IMR-90 (cell line): ENCODE results near the gene THOC3. TPM values are rescaled to one million over a fixed set of nuclear protein-coding genes. Genes with fewer than 3 reads are reported as not detected.
"Not testable (repeated sequence)": the region's sequence is repeated elsewhere in the genome, so short reads cannot be mapped to it uniquely, and the experiment has no call there.

Source experiments
- ATAC-seq: fragments of 200-7000 bp; cut with Tn5 transposase; 2 replicates; pipeline ENCODE4 v1.9.1; 2020; ENCODE audit warnings: low read depth, mild to moderate bottlenecking, moderate library complexity
- BruUV-seq: library from RNA; stranded (reverse); fragments of 400-500 nt; replicated peaks from 2 replicates; lab custom pipeline; 2021; lab: Mats Ljungman, UMichigan
- CTCF ChIA-PET: fragments of 300-600 bp; formaldehyde crosslinking; extraction: SDS; loops from one replicate; lab custom pipeline; 2021; ENCODE audit warnings: antibody characterized with exemption; lab: Yijun Ruan, JAX
- POLR2A ChIA-PET: fragments of 300-600 bp; sonication (Branson Sonifier 250); formaldehyde crosslinking; loops from one replicate; lab custom pipeline; 2022; ENCODE audit warnings: antibody characterized with exemption; ENCODE audit not compliant: unreplicated experiment; lab: Charles Lee
- DNase-seq: peaks from one replicate; pipeline ENCODE4 v3.0.0; 2013
- H2AFZ ChIP-seq: replicated peaks from 2 replicates; pipeline ENCODE3; 2013; ENCODE audit warnings: low read length, mild to moderate bottlenecking; ENCODE audit not compliant: poor library complexity
- H2AK5ac ChIP-seq: 2 replicates; pipeline ENCODE4 v1.6.1; 2013; ENCODE audit warnings: low read depth, low read length, inconsistent platforms
- H2AK9ac ChIP-seq: replicated peaks from 2 replicates; pipeline ENCODE3; 2013; ENCODE audit warnings: mild to moderate bottlenecking, low read depth, low read length, moderate library complexity; ENCODE audit not compliant: poor library complexity
- H2BK120ac ChIP-seq: 2 replicates; pipeline ENCODE4 v1.6.1; 2013; ENCODE audit warnings: low read depth, low read length, inconsistent platforms
- H2BK15ac ChIP-seq: 3 replicates; pipeline ENCODE4 v1.6.1; 2013; ENCODE audit warnings: low read depth, low read length, inconsistent platforms
- H2BK20ac ChIP-seq: 2 replicates; pipeline ENCODE4 v1.6.1; 2013; ENCODE audit warnings: low read depth, mild to moderate bottlenecking, inconsistent platforms, low read length, moderate library complexity
- H2BK5ac ChIP-seq: 2 replicates; pipeline ENCODE4 v1.6.1; 2013; ENCODE audit warnings: mild to moderate bottlenecking, low read depth, low read length, inconsistent platforms; ENCODE audit not compliant: poor library complexity, severe bottlenecking
- H3K14ac ChIP-seq: replicated peaks from 2 replicates; pipeline ENCODE4 v1.6.1; 2013; ENCODE audit warnings: low read depth, low read length, inconsistent platforms
- H3K18ac ChIP-seq: 2 replicates; pipeline ENCODE4 v1.6.1; 2013; ENCODE audit warnings: low read depth, low read length, control low read depth
- H3K23ac ChIP-seq: 2 replicates; pipeline ENCODE4 v1.6.1; 2013; ENCODE audit warnings: low read depth, low read length, inconsistent platforms
- H3K27ac ChIP-seq: 2 replicates; pipeline ENCODE4 v1.5.1; 2013; ENCODE audit warnings: mild to moderate bottlenecking, control low read depth, low read length; ENCODE audit not compliant: insufficient read depth
- H3K27me3 ChIP-seq: 2 replicates; pipeline ENCODE4 v1.6.1; 2013; ENCODE audit warnings: low read length; ENCODE audit not compliant: control insufficient read depth, insufficient read depth
- H3K36me3 ChIP-seq: 2 replicates; pipeline ENCODE4 v1.6.1; 2013; ENCODE audit warnings: low read length, mixed read lengths; ENCODE audit not compliant: control insufficient read depth, insufficient read depth
- H3K4ac ChIP-seq: 2 replicates; pipeline ENCODE4 v1.6.1; 2013; ENCODE audit warnings: low read depth, low read length, inconsistent platforms
- H3K4me1 ChIP-seq: 2 replicates; pipeline ENCODE4 v1.6.1; 2013; ENCODE audit warnings: low read length, mixed read lengths; ENCODE audit not compliant: control insufficient read depth, insufficient read depth
- H3K4me2 ChIP-seq: 2 replicates; pipeline ENCODE4 v1.6.1; 2013; ENCODE audit warnings: low read depth, mild to moderate bottlenecking, control low read depth, low read length, moderate library complexity
- H3K4me3 ChIP-seq: 2 replicates; pipeline ENCODE4 v1.5.1; 2013; ENCODE audit warnings: low read depth, mild to moderate bottlenecking, control low read depth, low read length, moderate library complexity; ENCODE audit not compliant: insufficient read depth
- H3K56ac ChIP-seq: 2 replicates; pipeline ENCODE4 v1.6.1; 2013; ENCODE audit warnings: low read length, inconsistent platforms; ENCODE audit not compliant: insufficient read depth; ENCODE audit errors: extremely low read depth
- H3K79me1 ChIP-seq, 2 experiments: 2 replicates each; pipeline ENCODE4 v1.6.1; 2013; ENCODE audit warnings: low read length in 2 of 2, inconsistent platforms in 1 of 2, low read depth in 1 of 2
- H3K9ac ChIP-seq: 2 replicates; pipeline ENCODE4 v1.6.1; 2013; ENCODE audit warnings: low read depth, low read length, control low read depth
- H3K9me1 ChIP-seq: 2 replicates; pipeline ENCODE4 v1.6.1; 2013; ENCODE audit warnings: low read length, inconsistent platforms; ENCODE audit not compliant: insufficient read depth
- H3K9me3 ChIP-seq: 2 replicates; pipeline ENCODE4 v1.6.1; 2013; ENCODE audit warnings: low read length; ENCODE audit not compliant: control insufficient read depth, insufficient read depth
- H4K20me1 ChIP-seq: 2 replicates; pipeline ENCODE4 v1.6.1; 2013; ENCODE audit warnings: low read length, inconsistent platforms; ENCODE audit not compliant: insufficient read depth
- H4K5ac ChIP-seq: 2 replicates; pipeline ENCODE4 v1.6.1; 2013; ENCODE audit warnings: mild to moderate bottlenecking, low read depth, low read length, control low read depth
- H4K8ac ChIP-seq, 2 experiments: 2 replicates each; pipeline ENCODE4 v1.6.1; 2013; ENCODE audit warnings: low read depth in 2 of 2, low read length in 2 of 2, control low read depth in 1 of 2, inconsistent platforms in 1 of 2
- H4K91ac ChIP-seq: 2 replicates; pipeline ENCODE4 v1.6.1; 2013; ENCODE audit warnings: low read depth, low read length, inconsistent platforms; ENCODE audit not compliant: insufficient read depth
- WGBS, 2 experiments: methylation state at CpG; one replicate each; pipeline versions ENCODE4 v1.1.5 to v1.1.7; 2013; ENCODE audit warnings: missing lambda C conversion rate in 2 of 2; ENCODE audit not compliant: insufficient read length in 1 of 2; ENCODE audit errors: extremely low coverage in 2 of 2; 5-methylcytosine and 5-hydroxymethylcytosine counted together
- dilution Hi-C: fragments of 300-500 bp; cut with HindIII; formaldehyde crosslinking; loops from one replicate; pipeline ENCODE4 v1.14.3; 2018; ENCODE audit warnings: low sequenced_read_pairs; ENCODE audit not compliant: unreplicated experiment
- in situ Hi-C: fragments of 300-500 bp; cut with MboI; formaldehyde crosslinking; loops from 3 replicates; pipeline ENCODE4 v1.14.3; 2019; ENCODE audit warnings: low sequenced_read_pairs, inconsistent platforms, mixed read lengths
- intact Hi-C: fragments of 100-400 bp; cut with micrococcal nuclease; formaldehyde crosslinking; loops from 2 replicates; pipeline ENCODE4 v1.10.0; 2022
- polyA plus RNA-seq, 3 experiments: library from polyadenylated mRNA; depleted of rRNA; stranded (reverse); fragments of >200 nt; gene quantifications; 2 replicates each; pipeline ENCODE4 v1.2.3, GENCODE V29; 2012; ENCODE audit warnings: low replicate concordance in 1 of 3
- total RNA-seq: library from RNA; depleted of rRNA; stranded (reverse); fragments of >200 nt; gene quantifications from 2 replicates; pipeline ENCODE4 v1.2.3, GENCODE V29; 2012; rRNA removed

Gene THOC3
- total and polyA plus RNA-seq, 2 of the 4 experiments (the other 2 are of a cell fraction): 87.9 to 114 TPM

DNA sequence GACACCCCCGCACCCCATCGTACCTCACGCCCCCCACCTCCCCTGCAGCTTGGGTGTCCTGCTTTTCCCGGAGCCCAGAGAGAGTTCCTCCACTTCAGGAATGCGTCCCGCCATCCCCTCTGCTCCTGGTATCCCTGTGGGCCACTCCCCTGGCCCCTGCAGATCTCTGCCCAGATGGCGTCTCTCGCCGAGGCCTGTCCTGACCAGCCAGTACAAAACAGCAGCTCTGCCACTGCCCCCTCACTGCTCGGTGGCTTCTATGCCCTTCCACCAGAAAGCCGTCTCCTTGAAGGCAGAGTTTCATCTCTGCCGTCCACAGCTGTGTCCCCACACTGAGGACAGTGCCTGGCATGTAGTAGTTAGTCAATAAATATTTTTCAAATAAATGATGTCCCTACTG is 58.0 kb downstream of the THOC3 start:
- H3K4ac ChIP-seq, H3K27ac ChIP-seq, H2BK120ac ChIP-seq, DNase-seq, H3K27me3 ChIP-seq, CTCF ChIA-PET, H4K91ac ChIP-seq, POLR2A ChIA-PET, H2BK5ac ChIP-seq, H3K4me2 ChIP-seq, H3K9me3 ChIP-seq, H4K5ac ChIP-seq, H3K79me1 ChIP-seq, H2BK20ac ChIP-seq, H3K14ac ChIP-seq, in situ Hi-C loops, H2AK9ac ChIP-seq, H3K9me1 ChIP-seq, H3K23ac ChIP-seq, dilution Hi-C loops, H3K18ac ChIP-seq, H4K20me1 ChIP-seq, intact Hi-C loops, H2AK5ac ChIP-seq, H3K9ac ChIP-seq, H3K56ac ChIP-seq, H3K4me3 ChIP-seq, BruUV-seq, H3K4me1 ChIP-seq, H2BK15ac ChIP-seq, H4K8ac ChIP-seq, H3K36me3 ChIP-seq, ATAC-seq, H2AFZ ChIP-seq: not testable (repeated sequence)
- WGBS, 2 experiments: 55% methylated on average over 6 of the region's 12 CpGs; no CpG with 5 or more reads in 1 of the 2 experiments

Other genes starting within 250 kb of the THOC3 start
- not detected in 2 replicates for gene CPLX2, start 96.7 kb downstream of the THOC3 start, total RNA-seq
- gene CPLX2, start 96.7 kb downstream of the THOC3 start, polyA plus RNA-seq (2012; rRNA removed): not detected in 2 replicates